Common myeloid progenitor, CD34-positive (primary cell): ENCODE measurements around the gene ATP1A3.
"Not testable (repeated sequence)": the region's sequence is repeated elsewhere in the genome, so short reads cannot be mapped to it uniquely, and the experiment has no call there.

Experiments
- CTCF ChIA-PET: fragments of 350-600 bp; sonication (Branson Sonifier 250); formaldehyde crosslinking; loops from one replicate; lab custom pipeline; 2021; ENCODE audit warnings: antibody characterized with exemption; lab: Charles Lee
- POLR2A ChIA-PET: fragments of 350-600 bp; sonication (Branson Sonifier 250); formaldehyde crosslinking; loops from one replicate; lab custom pipeline; 2021; ENCODE audit warnings: antibody characterized with exemption; lab: Charles Lee
- DNase-seq, 3 donors: peaks; one replicate each; pipeline versions ENCODE4 v3.0.0 to v3.0.0-alpha.2; 2013
- H3K27ac ChIP-seq, 2 experiments: 1 replicate in 1 of 2; 2 replicates in 1 of 2; pipeline ENCODE4 v1.7.0; 2013; ENCODE audit warnings: inconsistent platforms in 2 of 2, low read length in 2 of 2, mild to moderate bottlenecking in 2 of 2, low read depth in 1 of 2, moderate library complexity in 1 of 2; ENCODE audit not compliant: severe bottlenecking in 2 of 2, insufficient read depth in 1 of 2, poor library complexity in 1 of 2
- H3K27me3 ChIP-seq, 5 experiments: replicated peaks in 2 of 5; 1 replicate in 3 of 5; 2 replicates in 2 of 5; pipeline versions ENCODE4 v1.6.1 to v1.7.0; 2013; ENCODE audit warnings: low read length in 4 of 5, mild to moderate bottlenecking in 2 of 5, moderate library complexity in 2 of 5, inconsistent platforms in 1 of 5; ENCODE audit not compliant: insufficient read depth in 5 of 5, control insufficient read depth in 4 of 5
- H3K36me3 ChIP-seq, 4 experiments: 1 replicate in 2 of 4; 2 replicates in 2 of 4; pipeline versions ENCODE4 v1.6.1 to v1.7.0; 2013; ENCODE audit warnings: low read length in 3 of 4, control low read depth in 1 of 4, mild to moderate bottlenecking in 1 of 4; ENCODE audit not compliant: control insufficient read depth in 4 of 4, insufficient read depth in 4 of 4
- H3K4me1 ChIP-seq, 4 experiments: 1 replicate in 3 of 4; 2 replicates in 1 of 4; pipeline versions ENCODE4 v1.6.1 to v1.7.1; 2013; ENCODE audit warnings: low read length in 3 of 4, mild to moderate bottlenecking in 3 of 4, control low read depth in 1 of 4, inconsistent platforms in 1 of 4, moderate library complexity in 1 of 4; ENCODE audit not compliant: control insufficient read depth in 4 of 4, insufficient read depth in 4 of 4; ENCODE audit errors: control extremely low read depth in 1 of 4
- H3K4me3 ChIP-seq, 7 experiments: 1 replicate in 4 of 7; 2 replicates in 3 of 7; pipeline versions ENCODE4 v1.5.1 to v1.7.0; 2013; ENCODE audit warnings: mild to moderate bottlenecking in 7 of 7, low read length in 6 of 7, moderate library complexity in 6 of 7, inconsistent platforms in 2 of 7, low read depth in 2 of 7, control low read depth in 1 of 7; ENCODE audit not compliant: insufficient read depth in 4 of 7, control insufficient read depth in 1 of 7; ENCODE audit errors: extremely low read depth in 1 of 7
- H3K9me3 ChIP-seq, 5 experiments: 1 replicate in 4 of 5; 2 replicates in 1 of 5; pipeline versions ENCODE4 v1.6.1 to v1.7.1; 2013; ENCODE audit warnings: low read length in 4 of 5, mild to moderate bottlenecking in 2 of 5, inconsistent platforms in 1 of 5, low read depth in 1 of 5, moderate library complexity in 1 of 5; ENCODE audit not compliant: control insufficient read depth in 4 of 5, insufficient read depth in 2 of 5; ENCODE audit errors: control extremely low read depth in 1 of 5
- WGBS: methylation state at CpG from one replicate; pipeline ENCODE4 v1.1.5; 2013; ENCODE audit not compliant: insufficient coverage; 5-methylcytosine and 5-hydroxymethylcytosine counted together

Gene ATP1A3

DNA sequence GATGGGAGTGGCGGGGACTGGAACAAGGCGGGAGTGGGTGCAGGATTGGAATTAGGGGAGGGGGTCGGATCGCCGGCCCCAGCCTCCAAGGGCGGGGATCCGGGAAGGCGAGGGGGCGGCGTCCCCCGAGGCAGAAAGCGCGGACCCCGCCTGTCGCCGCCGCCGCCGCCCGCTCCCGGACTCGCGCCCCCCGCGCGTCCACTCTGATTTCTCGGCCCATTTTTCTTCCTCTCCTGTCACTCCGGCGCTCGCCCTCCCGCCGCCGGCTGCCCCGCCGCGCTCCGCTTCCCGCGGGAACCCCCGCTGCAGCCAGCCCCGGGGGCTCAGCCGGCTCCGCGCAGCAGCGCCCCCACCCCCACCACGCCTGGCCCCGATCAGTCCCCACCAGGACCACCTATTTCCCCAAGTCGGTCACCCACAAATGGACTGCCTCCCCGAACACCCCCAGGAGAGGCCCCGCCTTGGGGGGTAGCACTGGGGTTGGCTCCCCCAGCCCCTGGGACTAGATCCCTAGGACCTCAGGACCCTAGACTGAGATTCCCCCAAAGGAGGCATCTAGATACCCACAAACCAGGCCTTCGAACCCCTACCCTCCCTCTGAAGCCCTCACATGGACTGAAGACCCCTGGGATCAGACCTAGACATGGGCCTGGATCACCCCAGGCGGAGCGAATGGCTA lies 53.2 kb downstream of the ATP1A3 start:
- no peak overlapping the region for H3K27ac ChIP-seq
- CTCF ChIA-PET = interaction anchor here (0.7 to 2.0 kb wide), 4 partner anchors 10 to 68 kb away, joined by 3 to 9 read pairs (median 6); partner anchors contain the start of gene ERFL

GRCh38 chr19:41939861-41940730 lies 53.9 kb downstream of the ATP1A3 start:
- Histone ChIP-seq H3K27ac (no peak overlapping the region), H3K27me3 (peaks cover 0 to 21% (median 6%) of the 10 kb centered on the region in 5 experiments), H3K36me3 (no peaks in the 10 kb centered on the region), H3K4me3 (peak overlapping the region; percentile 35 to 81 (median 57)), H3K4me1 (peaks cover 0 to 25% (median 18%) of the 10 kb centered on the region in 4 experiments), H3K9me3 (no peaks in the 10 kb centered on the region)
- POLR2A ChIA-PET = no interaction called here
- peak in 2 of 3 donors; percentile 40 to 60 for DNase-seq
- WGBS = under 1% methylated on average over 36 of the region's 83 CpGs
- CTCF ChIA-PET = interaction anchor here (1.7 kb wide), 1 partner anchor 67 kb away, joined by 7 read pairs; no protein-coding TSS in a partner anchor

More for the DNA sequence above, 53.2 kb downstream of the ATP1A3 start:
- Histone ChIP-seq H3K36me3 (no peaks in the 10 kb centered on the region), H3K4me1 (peaks cover 0 to 31% (median 22%) of the 10 kb centered on the region in 4 experiments), H3K27me3 (peaks cover 0 to 14% (median 2%) of the 10 kb centered on the region in 5 experiments), H3K4me3 (peak overlapping the region; percentile 11 to 81 (median 56)), H3K9me3 (no peaks in the 10 kb centered on the region)
- 13% methylated on average over 31 of the region's 53 CpGs for WGBS
- POLR2A ChIA-PET = no interaction called here
- no peak for DNase-seq

- CTCF ChIA-PET, H3K36me3 ChIP-seq, H3K4me3 ChIP-seq, H3K9me3 ChIP-seq, POLR2A ChIA-PET, H3K27ac ChIP-seq, DNase-seq: not testable (repeated sequence)
- H3K4me1 ChIP-seq = peaks cover 0 to 32% (median 22%) of the 10 kb centered on the region in 4 experiments
- H3K27me3 ChIP-seq = peaks cover 0 to 24% (median 6%) of the 10 kb centered on the region in 5 experiments
Observed at GRCh38 chr19:41939209-41939608, 54.8 kb downstream of the ATP1A3 start.

GRCh38 chr19:41937525-41938468 lies 56.2 kb downstream of the ATP1A3 start:
- CTCF ChIA-PET = interaction anchor here (0.7 to 2.2 kb wide), 8 partner anchors 9 to 72 kb away, joined by 3 to 10 read pairs (median 6); no protein-coding TSS in a partner anchor
- DNase-seq = peak in 2 of 3 donors; percentile 50 to 53
- Histone ChIP-seq H3K36me3 (no peaks in the 10 kb centered on the region), H3K4me1 (peaks cover 0 to 42% (median 29%) of the 10 kb centered on the region in 4 experiments), H3K27ac (no peak overlapping the region), H3K9me3 (no peaks in the 10 kb centered on the region), H3K4me3 (no peak overlapping the region), H3K27me3 (peaks cover 0 to 24% (median 6%) of the 10 kb centered on the region in 5 experiments)
- POLR2A ChIA-PET = interaction anchor here (0.8 kb wide), 1 partner anchor 73 kb away, joined by 3 read pairs; no protein-coding TSS in a partner anchor
- WGBS = 55% methylated on average over 22 of the region's 22 CpGs

GRCh38 chr19:41936961-41937360 lies 57.1 kb downstream of the ATP1A3 start:
- Histone ChIP-seq H3K4me1 (peaks cover 0 to 43% (median 29%) of the 10 kb centered on the region in 4 experiments), H3K4me3 (no peak overlapping the region), H3K9me3 (no peaks in the 10 kb centered on the region), H3K27ac (no peak overlapping the region), H3K36me3 (no peaks in the 10 kb centered on the region), H3K27me3 (peaks cover 0 to 24% (median 6%) of the 10 kb centered on the region in 5 experiments)
- POLR2A ChIA-PET = interaction anchor here (0.8 kb wide), 1 partner anchor 72 kb away, joined by 3 read pairs; no protein-coding TSS in a partner anchor
- CTCF ChIA-PET = interaction anchor here (0.7 to 2.2 kb wide), 8 partner anchors 10 to 71 kb away, joined by 3 to 10 read pairs (median 6); no protein-coding TSS in a partner anchor
- WGBS = 95% methylated on average over 15 of the region's 15 CpGs
- no peak for DNase-seq

DNA sequence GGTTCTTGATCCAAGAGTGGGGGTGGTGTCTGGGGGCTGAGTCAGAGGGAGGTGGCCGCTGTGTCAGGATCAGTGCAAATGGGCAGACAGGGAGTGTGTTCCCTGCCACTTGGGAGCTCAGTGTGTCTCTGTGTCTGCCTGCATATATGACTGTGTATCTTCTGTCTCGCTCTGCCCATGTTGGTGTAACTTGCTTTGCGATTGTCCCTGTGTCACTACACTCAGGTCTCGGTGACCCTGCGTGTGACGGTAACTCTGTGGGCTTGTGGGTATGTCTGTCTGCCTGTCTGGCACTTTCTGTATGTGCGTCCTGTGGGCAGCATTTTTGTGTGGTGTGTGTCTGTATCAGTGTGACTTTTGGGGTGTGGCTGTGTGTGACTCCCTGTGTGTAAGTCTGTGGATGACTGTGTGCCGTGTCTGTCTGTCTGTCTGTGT lies 57.6 kb downstream of the ATP1A3 start:
- ChIA-PET POLR2A (no interaction called here), CTCF (interaction anchor here (1.7 to 2.2 kb wide), 4 partner anchors 15 to 65 kb away, joined by 7 to 10 read pairs (median 8); no protein-coding TSS in a partner anchor)
- no peaks in the 10 kb centered on the region for H3K9me3 ChIP-seq
- H3K36me3 ChIP-seq = no peaks in the 10 kb centered on the region
- 93% methylated on average over 7 of the region's 8 CpGs for WGBS
- DNase-seq = no peak
- peaks cover 0 to 24% (median 6%) of the 10 kb centered on the region in 5 experiments for H3K27me3 ChIP-seq
- no peak overlapping the region for H3K27ac ChIP-seq
- H3K4me1 ChIP-seq = peaks cover 0 to 43% (median 29%) of the 10 kb centered on the region in 4 experiments
- no peak overlapping the region for H3K4me3 ChIP-seq
